RWPE1 (cell line): Measurements from ENCODE around the gene MRPS16.

Experiments used
- CTCF ChIA-PET: fragments of 350-600 bp; sonication (Branson Sonifier 250); formaldehyde crosslinking; extraction: SDS; loops from one replicate; lab custom pipeline; 2021; lab: Yijun Ruan, JAX
- POLR2A ChIA-PET: fragments of 400-600 bp; formaldehyde crosslinking; extraction: SDS; loops from one replicate; lab custom pipeline; 2020; ENCODE audit warnings: antibody characterized with exemption; ENCODE audit not compliant: low non-redundant PET; lab: Yijun Ruan, JAX
- DNase-seq: peaks from one replicate; pipeline ENCODE4 v3.0.0; 2012; ENCODE audit warnings: low spot score
- H3K27ac ChIP-seq: fragments of 450-650 bp; 2 replicates; pipeline ENCODE4 v1.5.1; 2017
- CTCF ChIP-seq: fragments of 450-650 bp; conservative IDR thresholded peaks from 2 replicates; pipeline ENCODE4 v1.5.1; 2017; ENCODE audit warnings: low read depth, mild to moderate bottlenecking

The MRPS16 gene

DNA sequence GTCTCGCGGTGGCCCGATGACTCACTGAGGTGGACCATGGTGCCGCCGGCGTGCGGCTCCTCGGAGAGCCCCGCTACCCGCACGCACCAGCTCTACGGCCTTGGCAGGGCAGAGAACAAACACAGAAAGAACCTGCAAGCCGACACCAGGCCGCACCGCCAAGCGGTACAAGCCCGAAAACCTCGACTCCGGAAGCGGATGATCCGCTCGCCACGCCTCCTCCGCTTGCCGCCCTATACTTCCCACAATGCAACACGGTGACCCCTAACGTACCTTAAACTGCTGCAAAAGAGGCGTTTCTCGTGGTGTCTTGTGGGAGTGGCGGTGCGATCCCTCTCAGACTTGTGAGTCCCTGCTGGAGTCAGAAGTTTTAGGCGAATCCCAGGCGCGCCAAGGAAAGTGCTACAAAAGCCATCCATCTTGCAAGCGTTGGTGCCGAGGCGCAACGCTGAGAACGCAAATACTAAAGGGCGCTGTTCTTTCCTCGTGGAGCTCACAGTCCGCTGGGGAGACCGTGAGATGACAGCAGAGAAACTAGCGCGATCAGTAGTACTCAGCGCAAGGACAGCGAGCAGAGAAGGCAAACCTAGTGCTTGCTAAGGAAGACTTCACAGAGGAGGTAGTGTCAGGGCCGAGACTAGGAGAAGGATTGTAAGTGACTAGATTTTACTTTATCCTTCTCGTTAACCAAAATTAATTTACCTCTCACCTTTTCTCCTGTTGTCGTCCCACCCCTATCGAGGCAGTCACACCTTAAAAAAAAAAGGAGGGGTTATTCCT, at the start of gene MRPS16:
Gene MRPS16 (minus strand): TSS at position 200 of the 780 bp plus-strand sequence. CDS start 162 bp downstream, at position 38.
- ChIA-PET POLR2A (interaction anchor here (0.6 to 1.0 kb wide), 2 partner anchors 10 to 17 kb away, joined by 3 to 5 read pairs; no protein-coding TSS in a partner anchor), CTCF (interaction anchor here (0.6 kb wide), 1 partner anchor 41 kb away, joined by 3 read pairs; no protein-coding TSS in a partner anchor)
- peak; percentile 93 for DNase-seq
- no peak for TF ChIP-seq CTCF
- H3K27ac ChIP-seq: peak within 1 kb of the TSS; percentile 91

- TF ChIP-seq CTCF: no peak
- no peak overlapping the region for H3K27ac ChIP-seq
- CTCF ChIA-PET: interaction anchor here (0.6 kb wide), 1 partner anchor 56 kb away, joined by 4 read pairs; no protein-coding TSS in a partner anchor
- no peak for DNase-seq
- POLR2A ChIA-PET: no interaction called here
Observed at GRCh38 chr10:73296946-73297345, 44.5 kb upstream of the MRPS16 start.

DNA sequence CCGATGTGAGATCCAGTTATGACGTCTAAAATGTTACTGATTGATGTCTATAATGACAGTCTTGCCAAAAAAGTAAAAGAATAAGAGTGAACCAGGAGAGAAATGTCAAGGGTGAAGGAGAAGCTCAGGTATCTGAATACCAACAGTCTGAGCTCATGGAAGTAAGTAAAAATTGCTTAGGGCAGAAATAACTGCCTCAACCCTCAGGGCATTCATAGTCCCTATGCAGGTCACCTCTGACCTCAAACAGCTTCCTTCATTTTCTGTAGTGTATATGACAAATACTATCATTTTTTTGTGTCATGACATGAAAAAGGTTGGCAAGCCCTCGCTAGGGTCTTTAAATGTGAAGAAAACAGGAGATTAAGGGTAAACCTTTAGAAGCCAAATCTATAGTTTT, 41.0 kb upstream of the MRPS16 start:
- TF ChIP-seq CTCF: no peak
- DNase-seq: no peak
- POLR2A ChIA-PET: no interaction called here
- no peak overlapping the region for H3K27ac ChIP-seq
- CTCF ChIA-PET: interaction anchor here (0.6 to 0.9 kb wide), 2 partner anchors 9 to 41 kb away, joined by 3 read pairs; partner anchors contain the start of gene MRPS16

DNA sequence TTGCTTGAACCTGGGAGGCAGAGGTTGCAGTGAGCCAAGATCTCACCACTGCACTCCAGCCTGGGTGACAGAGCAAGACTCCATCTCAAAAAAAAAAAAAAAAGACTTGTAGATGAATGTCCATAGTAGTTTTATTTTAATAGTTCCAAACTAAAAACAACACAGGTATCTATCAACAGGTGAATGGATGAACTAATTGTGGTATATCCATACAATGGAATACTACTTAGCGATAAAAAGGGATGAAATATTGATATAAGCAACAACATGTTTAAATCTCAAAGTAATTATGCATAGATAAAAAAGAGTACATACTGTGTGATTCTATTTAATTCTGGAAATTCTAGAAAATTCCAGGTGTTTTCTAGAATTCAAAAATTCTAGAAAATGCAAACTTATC, 37.5 kb upstream of the MRPS16 start:
- POLR2A ChIA-PET: no interaction called here
- H3K27ac ChIP-seq: no peak overlapping the region
- CTCF ChIA-PET: no interaction called here
- no peak for DNase-seq
- no peak for TF ChIP-seq CTCF

DNA sequence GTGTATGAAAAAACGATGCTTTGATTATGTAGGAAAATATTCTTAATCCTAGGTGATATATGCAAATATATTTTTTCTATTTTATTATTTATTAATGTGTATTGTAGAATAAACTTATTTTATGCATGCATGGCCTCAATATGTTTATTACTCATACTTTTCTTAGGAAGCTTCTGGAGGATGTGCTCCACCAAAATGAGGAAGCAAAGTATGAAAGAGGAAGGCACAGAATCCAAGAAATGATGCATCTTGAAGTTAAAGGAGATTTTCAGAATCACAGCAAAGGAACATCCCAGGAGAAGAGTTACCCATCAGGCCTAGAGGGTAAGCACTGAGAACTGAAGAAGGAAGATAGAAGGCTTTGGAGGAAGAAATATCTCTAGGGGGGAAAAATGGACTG, 35.0 kb upstream of the MRPS16 start:
- TF ChIP-seq CTCF: no peak
- no peak overlapping the region for H3K27ac ChIP-seq
- DNase-seq: no peak
- CTCF ChIA-PET: no interaction called here
- POLR2A ChIA-PET: no interaction called here

GRCh38 chr10:73281097-73281496, 28.7 kb upstream of the MRPS16 start:
- no peak for DNase-seq
- H3K27ac ChIP-seq: no peak overlapping the region
- no peak for TF ChIP-seq CTCF
- ChIA-PET POLR2A (no interaction called here), CTCF (interaction anchor here (0.9 kb wide), 1 partner anchor 10 kb away, joined by 3 read pairs; no protein-coding TSS in a partner anchor)
